Measurements from ENCODE around the gene SHMT1.

- no peak for TF ChIP-seq POLR2A (IDR thresholded peaks at IDR 0.05)
- TF ChIP-seq, protein P1, sequence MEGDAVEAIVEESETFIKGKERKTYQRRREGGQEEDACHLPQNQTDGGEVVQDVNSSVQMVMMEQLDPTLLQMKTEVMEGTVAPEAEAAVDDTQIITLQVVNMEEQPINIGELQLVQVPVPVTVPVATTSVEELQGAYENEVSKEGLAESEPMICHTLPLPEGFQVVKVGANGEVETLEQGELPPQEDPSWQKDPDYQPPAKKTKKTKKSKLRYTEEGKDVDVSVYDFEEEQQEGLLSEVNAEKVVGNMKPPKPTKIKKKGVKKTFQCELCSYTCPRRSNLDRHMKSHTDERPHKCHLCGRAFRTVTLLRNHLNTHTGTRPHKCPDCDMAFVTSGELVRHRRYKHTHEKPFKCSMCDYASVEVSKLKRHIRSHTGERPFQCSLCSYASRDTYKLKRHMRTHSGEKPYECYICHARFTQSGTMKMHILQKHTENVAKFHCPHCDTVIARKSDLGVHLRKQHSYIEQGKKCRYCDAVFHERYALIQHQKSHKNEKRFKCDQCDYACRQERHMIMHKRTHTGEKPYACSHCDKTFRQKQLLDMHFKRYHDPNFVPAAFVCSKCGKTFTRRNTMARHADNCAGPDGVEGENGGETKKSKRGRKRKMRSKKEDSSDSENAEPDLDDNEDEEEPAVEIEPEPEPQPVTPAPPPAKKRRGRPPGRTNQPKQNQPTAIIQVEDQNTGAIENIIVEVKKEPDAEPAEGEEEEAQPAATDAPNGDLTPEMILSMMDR (IDR thresholded peaks at IDR 0.05), result no peak
Observed at GRCh38 chr17:18378205-18378505, 14.8 kb upstream of the SHMT1 start.

All from body of pancreas (tissue), 4 donors.